ENCODE measurements around the gene FYN.

GRCh38 chr6:111689419-111689818 is 183.8 kb downstream of the FYN start:
- TF ChIP-seq CTCF (IDR thresholded peaks at IDR 0.05) (no peak), POLR2A (IDR thresholded peaks at IDR 0.05) (no peak)
